Panc1 (cell line): ENCODE results near the gene TMCC1. TPM values are rescaled to one million over a fixed set of nuclear protein-coding genes. Genes with fewer than 3 reads are reported as not detected.

Experiments used
- ATAC-seq: fragments of 200-7000 bp; cut with Tn5 transposase; 2 replicates; pipeline ENCODE4 v1.9.1; 2020; ENCODE audit warnings: mild to moderate bottlenecking, moderate library complexity
- BruUV-seq: library from RNA; stranded (reverse); fragments of 400-500 nt; replicated peaks from 2 replicates; lab custom pipeline; 2021; lab: Mats Ljungman, UMichigan
- CTCF ChIA-PET: fragments of 300-600 bp; sonication (Branson Sonifier 250); formaldehyde crosslinking; loops from one replicate; lab custom pipeline; 2022; ENCODE audit warnings: antibody characterized with exemption; lab: Charles Lee
- POLR2A ChIA-PET: fragments of 300-600 bp; sonication (Branson Sonifier 250); formaldehyde crosslinking; loops from one replicate; lab custom pipeline; 2022; ENCODE audit warnings: antibody characterized with exemption; lab: Charles Lee
- DNase-seq: peaks from one replicate; pipeline ENCODE4 v3.0.0-alpha.2; 2010; ENCODE audit warnings: low read depth, low spot score
- H3K27ac ChIP-seq: 2 replicates; pipeline ENCODE4 v1.5.1; 2011; ENCODE audit warnings: mild to moderate bottlenecking, low read length, inconsistent platforms
- H3K27me3 ChIP-seq: fragments of 200-500 bp; sonication (Bioruptor generic); 2 replicates; pipeline ENCODE4 v1.6.0; 2014; ENCODE audit warnings: low read length, inconsistent platforms; ENCODE audit not compliant: control insufficient read depth, insufficient read depth
- H3K36me3 ChIP-seq: fragments of 200-500 bp; sonication (Bioruptor generic); 2 replicates; pipeline ENCODE4 v1.5.1; 2014; ENCODE audit warnings: inconsistent platforms, mild to moderate bottlenecking, low read length, moderate library complexity; ENCODE audit not compliant: control insufficient read depth, insufficient read depth
- H3K4me1 ChIP-seq: 2 replicates; pipeline ENCODE4 v1.5.1; 2011; ENCODE audit warnings: inconsistent platforms, mild to moderate bottlenecking, low read length, moderate library complexity; ENCODE audit not compliant: control insufficient read depth, insufficient read depth
- H3K4me3 ChIP-seq, 2 experiments: 2 replicates each; pipeline ENCODE4 v1.5.1; 2011 to 2012; ENCODE audit warnings: low read depth in 2 of 2, low read length in 2 of 2, mild to moderate bottlenecking in 2 of 2, inconsistent platforms in 1 of 2, moderate library complexity in 1 of 2
- H3K9me3 ChIP-seq: fragments of 200-500 bp; sonication (Bioruptor generic); 2 replicates; pipeline ENCODE4 v1.5.1; 2014; ENCODE audit warnings: low read depth, mild to moderate bottlenecking, inconsistent platforms, low read length, moderate library complexity; ENCODE audit not compliant: control insufficient read depth, insufficient read depth
- CTCF ChIP-seq: fragments of 450-650 bp; IDR thresholded peaks from 2 replicates; pipeline ENCODE4 v1.5.1; 2017; ENCODE audit warnings: mild to moderate bottlenecking
- POLR2AphosphoS5 ChIP-seq: IDR thresholded peaks from 2 replicates; pipeline ENCODE4 v1.6.1; 2012; ENCODE audit warnings: mild to moderate bottlenecking, low read depth, low read length, moderate library complexity
- REST ChIP-seq, 2 experiments: IDR thresholded peaks; 2 replicates each; pipeline ENCODE4 v1.6.1; 2011 to 2012; ENCODE audit warnings: low read depth in 2 of 2, control low read depth in 1 of 2, low read length in 1 of 2, mild to moderate bottlenecking in 1 of 2, moderate library complexity in 1 of 2; ENCODE audit not compliant: insufficient read depth in 1 of 2
- SIN3A ChIP-seq: IDR thresholded peaks from 2 replicates; pipeline ENCODE4 v1.6.1; 2012; ENCODE audit warnings: low read depth, mild to moderate bottlenecking, low read length, moderate library complexity, borderline replicate concordance; ENCODE audit not compliant: insufficient read depth
- TCF7L2 ChIP-seq: IDR thresholded peaks from 2 replicates; pipeline ENCODE4 v1.6.1; 2011; ENCODE audit warnings: mild to moderate bottlenecking, low read depth, low read length, inconsistent platforms
- in situ Hi-C: cut with HindIII; loops from 2 replicates; pipeline ENCODE4 v1.10.0; 2016; ENCODE audit warnings: low sequenced_read_pairs, low pct_unique_long_range_greater_than_20kb
- intact Hi-C: fragments of 100-400 bp; cut with micrococcal nuclease; formaldehyde crosslinking; loops from one replicate; pipeline ENCODE4 v1.10.0; 2022; ENCODE audit not compliant: unreplicated experiment
- total RNA-seq: library from RNA; stranded (reverse); gene quantifications from one replicate; pipeline ENCODE4 v1.2.1, GENCODE V29; 2021; ENCODE audit not compliant: unreplicated experiment

TMCC1 gene
- total RNA-seq, 1 experiment from 2014 or later = 33.2 TPM

- Histone ChIP-seq H3K4me1 (peaks cover 4% of the 10 kb centered on the region; the same call in 1 of the 2 replicates), H3K27ac (no peak overlapping the region), H3K4me3 (no peak overlapping the region), H3K36me3 (no peaks in the 10 kb centered on the region), H3K27me3 (no peaks in the 10 kb centered on the region), H3K9me3 (no peaks in the 10 kb centered on the region)
- intact Hi-C loops = no loop called here
- in situ Hi-C loops = loop anchor here (25.0 kb wide), 1 partner anchor 174 kb away; no protein-coding TSS in a partner anchor
- ATAC-seq = no peak
- no TSS peak for BruUV-seq
- no peak for DNase-seq
- TF ChIP-seq REST (IDR thresholded peaks at IDR 0.05; ENCODE audit: insufficient read depth in 1 of 2, low read depth in 2 of 2, low read length in 1 of 2) (no peak), POLR2AphosphoS5 (no peak), TCF7L2 (no peak), CTCF (no peak), SIN3A (no peak)
- CTCF ChIA-PET = no interaction called here
- POLR2A ChIA-PET = no interaction called here
Measured at GRCh38 chr3:129663045-129663446, 230.5 kb downstream of the TMCC1 start.

GRCh38 chr3:129662191-129662608 is 231.3 kb downstream of the TMCC1 start:
- no peaks in the 10 kb centered on the region for H3K27me3 ChIP-seq
- ATAC-seq = no peak
- H3K27ac ChIP-seq = no peak overlapping the region
- ChIA-PET POLR2A (no interaction called here), CTCF (no interaction called here)
- peaks cover 9% of the 10 kb centered on the region for H3K4me1 ChIP-seq
- H3K36me3 ChIP-seq = no peaks in the 10 kb centered on the region
- TF ChIP-seq SIN3A (no peak), REST (IDR thresholded peaks at IDR 0.05; ENCODE audit: insufficient read depth in 1 of 2, low read depth in 2 of 2, low read length in 1 of 2) (no peak), CTCF (no peak), POLR2AphosphoS5 (no peak), TCF7L2 (no peak)
- in situ Hi-C loops = loop anchor here (25.0 kb wide), 1 partner anchor 175 kb away; no protein-coding TSS in a partner anchor
- no peaks in the 10 kb centered on the region for H3K9me3 ChIP-seq
- intact Hi-C loops = no loop called here
- DNase-seq = no peak
- BruUV-seq = no TSS peak
- no peak overlapping the region for H3K4me3 ChIP-seq
